RWPE2 (cell line): ENCODE results near the gene JMJD8.

Experiments
- ATAC-seq: fragments of 200-7000 bp; cut with Tn5 transposase; 3 replicates; pipeline ENCODE4 v1.9.1; 2021; ENCODE audit warnings: low read depth
- DNase-seq: peaks from one replicate; pipeline ENCODE4 v3.0.0-alpha.2; 2020; ENCODE audit warnings: low spot score
- H3K27ac ChIP-seq: fragments of 450-650 bp; 2 replicates; pipeline ENCODE4 v1.5.1; 2017; ENCODE audit warnings: mild to moderate bottlenecking; ENCODE audit not compliant: poor library complexity, severe bottlenecking
- H3K27me3 ChIP-seq: fragments of 250-450 bp; sonication (Bioruptor Pico); 2 replicates; pipeline ENCODE4 v1.5.1; 2021; ENCODE audit warnings: mild to moderate bottlenecking, moderate library complexity; ENCODE audit not compliant: insufficient read depth, poor library complexity, severe bottlenecking
- H3K36me3 ChIP-seq: fragments of 250-450 bp; sonication (Bioruptor Pico); 2 replicates; pipeline ENCODE4 v1.5.1; 2020; ENCODE audit warnings: low read depth, mild to moderate bottlenecking, moderate library complexity
- H3K4me1 ChIP-seq: fragments of 250-450 bp; sonication (Bioruptor Pico); 2 replicates; pipeline ENCODE4 v1.5.1; 2021; ENCODE audit warnings: mild to moderate bottlenecking, moderate library complexity; ENCODE audit not compliant: insufficient read depth, poor library complexity, severe bottlenecking
- H3K4me3 ChIP-seq: fragments of 250-450 bp; sonication (Bioruptor Pico); 2 replicates; pipeline ENCODE4 v1.5.1; 2021; ENCODE audit warnings: mild to moderate bottlenecking, moderate library complexity; ENCODE audit not compliant: severe bottlenecking
- H3K9me3 ChIP-seq: fragments of 250-450 bp; sonication (Bioruptor Pico); 2 replicates; pipeline ENCODE4 v1.5.1; 2021; ENCODE audit warnings: mild to moderate bottlenecking, moderate library complexity; ENCODE audit not compliant: severe bottlenecking
- CTCF ChIP-seq: fragments of 450-650 bp; IDR thresholded peaks from one replicate; pipeline ENCODE4 v1.5.1; 2017; ENCODE audit warnings: mild to moderate bottlenecking, moderate library complexity; ENCODE audit not compliant: poor library complexity, severe bottlenecking

JMJD8 gene

GRCh38 chr16:675884-676564 is 8.1 kb downstream of the JMJD8 start:
- Histone ChIP-seq H3K9me3 (no peaks in the 10 kb centered on the region), H3K4me1 (peaks cover 13% of the 10 kb centered on the region), H3K36me3 (peaks cover 29% of the 10 kb centered on the region), H3K27ac (peak overlapping the region; percentile 72), H3K4me3 (no peak overlapping the region), H3K27me3 (no peaks in the 10 kb centered on the region)
- ATAC-seq (no peak), DNase-seq (no peak)
- no peak for TF ChIP-seq CTCF

GRCh38 chr16:674968-675883 is 8.9 kb downstream of the JMJD8 start, which contains the start of gene RHBDL1:
TSS of gene RHBDL1 (plus strand) at chr16:675671. CDS start at chr16:675791, 120 bp downstream.
- Histone ChIP-seq H3K4me3 (no peak within 1 kb of the TSS), H3K27me3 (no peaks in the 10 kb centered on the region), H3K9me3 (no peaks in the 10 kb centered on the region), H3K27ac (peak within 1 kb of the TSS; percentile 72), H3K4me1 (peaks cover 13% of the 10 kb centered on the region), H3K36me3 (peaks cover 37% of the 10 kb centered on the region)
- ATAC-seq (no peak), DNase-seq (no peak)
- TF ChIP-seq CTCF = no peak

GRCh38 chr16:674214-674881 is 9.8 kb downstream of the JMJD8 start:
- Histone ChIP-seq H3K27me3 (no peaks in the 10 kb centered on the region), H3K36me3 (peaks cover 45% of the 10 kb centered on the region), H3K27ac (no peak overlapping the region), H3K9me3 (no peaks in the 10 kb centered on the region), H3K4me3 (no peak overlapping the region), H3K4me1 (peaks cover 11% of the 10 kb centered on the region)
- ATAC-seq (no peak), DNase-seq (no peak)
- TF ChIP-seq CTCF = no peak

- ATAC-seq = no peak
- TF ChIP-seq CTCF = no peak
- H3K36me3 ChIP-seq = peaks cover 46% of the 10 kb centered on the region
- H3K9me3 ChIP-seq = no peaks in the 10 kb centered on the region
- no peaks in the 10 kb centered on the region for H3K27me3 ChIP-seq
- DNase-seq = no peak
- no peak overlapping the region for H3K4me3 ChIP-seq
- H3K4me1 ChIP-seq = peaks cover 6% of the 10 kb centered on the region
- H3K27ac ChIP-seq = peak overlapping the region; percentile 12
Measured at GRCh38 chr16:673399-673991, 10.6 kb downstream of the JMJD8 start.
